ENCODE data around the gene PLD4.

Gene PLD4

GRCh38 chr14:104971447-104972240 lies 47.0 kb downstream of the PLD4 start:
- TF ChIP-seq CTCF (IDR thresholded peaks at IDR 0.05; ENCODE audit: insufficient read depth, low read depth, low read length, missing control alignments), result no peak
- no peak overlapping the region for H3K4me3 ChIP-seq (ENCODE audit: low read depth, low read length)
- no peak for DNase-seq (ENCODE audit: low read depth)

- no peak for DNase-seq (ENCODE audit: low read depth)
- no peak overlapping the region for H3K4me3 ChIP-seq (ENCODE audit: low read depth, low read length)
- no peak for TF ChIP-seq CTCF (IDR thresholded peaks at IDR 0.05; ENCODE audit: insufficient read depth, low read depth, low read length, missing control alignments)
Observed at GRCh38 chr14:104972301-104973134, 47.8 kb downstream of the PLD4 start.

GRCh38 chr14:104973135-104973384 lies 48.4 kb downstream of the PLD4 start:
- TF ChIP-seq CTCF (IDR thresholded peaks at IDR 0.05; ENCODE audit: insufficient read depth, low read depth, low read length, missing control alignments), result no peak
- DNase-seq (ENCODE audit: low read depth), result no peak
- H3K4me3 ChIP-seq (ENCODE audit: low read depth, low read length), result no peak overlapping the region

- H3K4me3 ChIP-seq (ENCODE audit: low read depth, low read length), result no peak overlapping the region
- DNase-seq (ENCODE audit: low read depth), result no peak
- no peak for TF ChIP-seq CTCF (IDR thresholded peaks at IDR 0.05; ENCODE audit: insufficient read depth, low read depth, low read length, missing control alignments)
Observed at GRCh38 chr14:104973385-104974145, 48.9 kb downstream of the PLD4 start.

- no peak for TF ChIP-seq CTCF (IDR thresholded peaks at IDR 0.05; ENCODE audit: insufficient read depth, low read depth, low read length, missing control alignments)
- DNase-seq (ENCODE audit: low read depth), result no peak
- H3K4me3 ChIP-seq (ENCODE audit: low read depth, low read length), result no peak overlapping the region
Observed at GRCh38 chr14:104974146-104974541, 49.5 kb downstream of the PLD4 start.

- DNase-seq (ENCODE audit: low read depth), result no peak
- TF ChIP-seq CTCF (IDR thresholded peaks at IDR 0.05; ENCODE audit: insufficient read depth, low read depth, low read length, missing control alignments), result no peak
- no peak overlapping the region for H3K4me3 ChIP-seq (ENCODE audit: low read depth, low read length)
Observed at GRCh38 chr14:104974665-104975390, 50.1 kb downstream of the PLD4 start.

Measured in GM12865 (cell line).